Measurements from ENCODE around the gene VMO1.

Gene VMO1

DNA sequence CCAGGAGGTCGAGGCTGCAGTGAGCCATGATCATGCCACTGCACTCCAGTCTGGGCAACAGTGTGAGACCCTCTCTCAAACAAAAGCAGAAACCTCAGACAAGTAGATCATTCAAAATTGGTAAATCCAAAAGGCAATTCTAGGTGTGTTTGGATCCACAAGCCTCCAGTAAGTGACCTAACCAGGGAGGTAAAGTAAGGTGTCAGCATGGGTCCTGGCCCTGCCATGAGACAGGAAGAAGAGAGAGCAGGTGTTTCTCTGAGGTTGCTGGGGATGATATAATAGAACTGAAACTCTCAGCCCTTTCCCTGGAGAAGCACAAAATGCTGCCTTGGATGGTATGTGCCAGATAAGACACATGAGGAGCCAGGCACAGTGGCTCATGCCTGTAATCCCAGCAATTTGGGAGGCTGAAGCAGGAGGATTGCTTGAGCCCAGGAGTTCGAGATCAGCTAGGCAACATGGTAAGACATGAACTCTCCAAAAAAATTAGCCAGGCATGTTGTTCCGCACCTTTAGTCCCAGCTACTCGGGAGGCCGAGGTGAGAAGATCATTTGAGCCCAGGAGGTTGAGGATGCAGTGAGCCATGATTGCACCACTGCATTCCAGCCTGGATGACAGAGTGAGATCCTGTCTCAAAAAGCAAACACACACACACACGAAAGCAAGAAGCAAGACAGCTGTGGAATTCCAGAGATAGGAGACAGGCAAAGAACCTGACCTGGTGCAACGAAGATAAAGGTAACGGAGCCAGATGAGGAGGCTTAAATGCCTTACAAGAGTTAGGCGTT is 8.0 kb downstream of the VMO1 start:
- no peak overlapping the region for H3K4me3 ChIP-seq (ENCODE audit: low read depth, low read length)
- H3K27ac ChIP-seq = no peak overlapping the region
- no peaks in the 10 kb centered on the region for H3K27me3 ChIP-seq (ENCODE audit: insufficient read depth, low read depth, severe bottlenecking)
- TF ChIP-seq, protein P1, sequence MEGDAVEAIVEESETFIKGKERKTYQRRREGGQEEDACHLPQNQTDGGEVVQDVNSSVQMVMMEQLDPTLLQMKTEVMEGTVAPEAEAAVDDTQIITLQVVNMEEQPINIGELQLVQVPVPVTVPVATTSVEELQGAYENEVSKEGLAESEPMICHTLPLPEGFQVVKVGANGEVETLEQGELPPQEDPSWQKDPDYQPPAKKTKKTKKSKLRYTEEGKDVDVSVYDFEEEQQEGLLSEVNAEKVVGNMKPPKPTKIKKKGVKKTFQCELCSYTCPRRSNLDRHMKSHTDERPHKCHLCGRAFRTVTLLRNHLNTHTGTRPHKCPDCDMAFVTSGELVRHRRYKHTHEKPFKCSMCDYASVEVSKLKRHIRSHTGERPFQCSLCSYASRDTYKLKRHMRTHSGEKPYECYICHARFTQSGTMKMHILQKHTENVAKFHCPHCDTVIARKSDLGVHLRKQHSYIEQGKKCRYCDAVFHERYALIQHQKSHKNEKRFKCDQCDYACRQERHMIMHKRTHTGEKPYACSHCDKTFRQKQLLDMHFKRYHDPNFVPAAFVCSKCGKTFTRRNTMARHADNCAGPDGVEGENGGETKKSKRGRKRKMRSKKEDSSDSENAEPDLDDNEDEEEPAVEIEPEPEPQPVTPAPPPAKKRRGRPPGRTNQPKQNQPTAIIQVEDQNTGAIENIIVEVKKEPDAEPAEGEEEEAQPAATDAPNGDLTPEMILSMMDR (IDR thresholded peaks at IDR 0.05; ENCODE audit: low read depth, low read length) = no peak
- H3K9me3 ChIP-seq (ENCODE audit: severe bottlenecking) = no peaks in the 10 kb centered on the region
- no peaks in the 10 kb centered on the region for H3K36me3 ChIP-seq
- no peak for DNase-seq

DNA sequence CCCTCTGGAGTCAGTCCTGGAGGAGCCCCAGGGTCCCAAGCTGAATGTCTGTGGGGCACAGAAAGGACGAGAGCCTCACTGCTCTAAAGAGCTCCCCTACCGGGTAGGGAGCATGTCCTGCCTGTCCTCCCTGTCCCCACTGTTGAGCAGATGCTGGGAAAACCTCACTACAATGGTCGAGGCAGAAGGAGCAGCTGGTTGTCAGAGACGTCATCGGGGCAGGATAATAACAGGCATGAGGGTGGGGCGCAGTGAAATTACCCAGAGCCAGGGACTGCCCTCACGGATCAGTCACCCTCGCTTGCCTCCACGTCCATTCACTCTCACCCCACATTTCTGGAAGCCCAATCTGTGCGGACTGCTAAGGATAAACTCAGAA is 13.9 kb downstream of the VMO1 start:
- H3K27ac ChIP-seq = no peak overlapping the region
- H3K9me3 ChIP-seq (ENCODE audit: severe bottlenecking) = no peaks in the 10 kb centered on the region
- TF ChIP-seq, protein P1 (IDR thresholded peaks at IDR 0.05; ENCODE audit: low read depth, low read length) = no peak
- no peaks in the 10 kb centered on the region for H3K36me3 ChIP-seq
- H3K4me3 ChIP-seq (ENCODE audit: low read depth, low read length) = no peak overlapping the region
- no peak for DNase-seq
- no peaks in the 10 kb centered on the region for H3K27me3 ChIP-seq (ENCODE audit: insufficient read depth, low read depth, severe bottlenecking)

DNA sequence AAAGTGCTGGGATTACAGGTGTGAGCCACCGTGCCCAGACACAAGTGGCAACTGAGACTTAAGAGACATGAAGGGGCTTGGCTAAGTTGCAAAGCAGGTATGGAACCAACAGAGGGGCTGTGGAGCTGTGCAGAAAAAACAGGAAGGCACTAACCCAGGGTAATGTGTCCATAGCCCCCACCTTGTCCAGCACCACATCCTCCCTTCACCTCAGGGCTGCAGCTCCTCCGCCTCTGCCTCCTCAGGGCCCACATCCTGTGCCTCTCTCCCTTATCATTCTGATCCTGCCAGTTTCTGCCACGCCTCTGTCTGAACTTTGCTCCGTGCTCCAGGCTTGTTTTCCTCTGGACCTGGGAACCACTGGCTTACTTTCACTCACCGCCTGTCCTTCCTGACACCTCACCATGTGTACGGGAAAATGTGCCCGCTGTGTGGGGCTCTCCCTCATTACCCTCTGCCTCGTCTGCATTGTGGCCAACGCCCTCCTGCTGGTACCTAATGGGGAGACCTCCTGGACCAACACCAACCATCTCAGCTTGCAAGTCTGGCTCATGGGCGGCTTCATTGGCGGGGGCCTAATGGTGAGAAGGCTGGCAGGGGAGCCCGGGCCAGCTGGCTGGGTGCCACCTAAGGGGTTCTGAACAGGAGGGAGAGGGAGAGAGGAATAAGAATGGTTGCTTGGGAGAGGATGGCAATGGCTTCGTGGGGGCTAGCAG is 14.5 kb downstream of the VMO1 start, which contains the start of gene TM4SF5:
Gene TM4SF5, plus strand, starts transcription at position 368 of the 716 bp plus-strand sequence. Its CDS starts 37 bp downstream, at position 405.
- Histone ChIP-seq H3K9me3 (ENCODE audit: severe bottlenecking) (no peaks in the 10 kb centered on the region), H3K27me3 (ENCODE audit: insufficient read depth, low read depth, severe bottlenecking) (no peaks in the 10 kb centered on the region), H3K36me3 (no peaks in the 10 kb centered on the region), H3K4me3 (ENCODE audit: low read depth, low read length) (no peak within 1 kb of the TSS), H3K27ac (no peak within 1 kb of the TSS)
- TF ChIP-seq, protein P1 (IDR thresholded peaks at IDR 0.05; ENCODE audit: low read depth, low read length) = no peak
- no peak for DNase-seq

DNA sequence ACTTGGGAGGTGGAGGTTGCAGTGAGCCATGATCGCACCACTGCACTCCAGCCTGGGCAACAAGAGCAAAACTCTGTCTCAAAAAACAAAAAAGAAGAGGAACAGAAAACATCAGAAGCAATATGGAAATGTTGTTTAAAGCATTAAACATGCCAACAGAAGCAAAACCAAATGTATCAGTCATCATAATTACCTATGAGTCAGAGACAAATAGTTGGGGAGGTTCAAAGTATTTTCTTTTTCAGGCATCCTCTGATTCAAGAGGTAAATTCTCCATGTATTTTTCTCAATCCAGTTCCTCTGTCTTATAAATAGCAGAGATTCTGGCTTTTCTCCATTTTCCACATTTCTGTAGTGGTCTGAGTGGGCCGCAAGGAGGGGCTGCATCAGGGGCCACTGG is 16.5 kb downstream of the VMO1 start:
- Histone ChIP-seq H3K27me3 (ENCODE audit: insufficient read depth, low read depth, severe bottlenecking) (no peaks in the 10 kb centered on the region), H3K36me3 (no peaks in the 10 kb centered on the region), H3K9me3 (ENCODE audit: severe bottlenecking) (no peaks in the 10 kb centered on the region), H3K4me3 (ENCODE audit: low read depth, low read length) (no peak overlapping the region), H3K27ac (no peak overlapping the region)
- TF ChIP-seq, protein P1 (IDR thresholded peaks at IDR 0.05; ENCODE audit: low read depth, low read length) = no peak
- DNase-seq = no peak

DNA sequence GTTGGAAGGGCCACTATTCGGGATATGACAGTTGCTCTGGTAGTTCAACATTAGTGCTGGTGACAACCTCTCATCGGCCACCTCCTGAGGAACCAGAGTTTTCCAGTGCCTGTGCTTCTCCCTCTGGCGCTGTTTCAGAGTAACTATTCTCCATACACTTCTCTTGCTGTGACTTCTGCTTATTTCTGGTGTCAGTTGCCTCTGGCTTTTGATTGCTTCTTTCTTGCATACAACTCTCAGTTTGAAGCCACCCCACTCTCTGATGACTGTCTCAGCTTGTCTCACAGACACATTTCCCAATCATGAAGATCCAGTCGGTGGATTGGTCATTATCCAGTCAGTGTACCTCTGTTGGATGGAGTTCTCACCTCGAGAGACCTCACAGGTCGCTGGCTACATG is 17.9 kb downstream of the VMO1 start:
- Histone ChIP-seq H3K4me3 (ENCODE audit: low read depth, low read length) (no peak overlapping the region), H3K27ac (no peak overlapping the region), H3K9me3 (ENCODE audit: severe bottlenecking) (no peaks in the 10 kb centered on the region), H3K27me3 (ENCODE audit: insufficient read depth, low read depth, severe bottlenecking) (no peaks in the 10 kb centered on the region), H3K36me3 (no peaks in the 10 kb centered on the region)
- TF ChIP-seq, protein P1 (IDR thresholded peaks at IDR 0.05; ENCODE audit: low read depth, low read length) = no peak
- no peak for DNase-seq

Measured in WERI-Rb-1 (cell line).